WTC11 (cell line): ENCODE results near the gene RBM15. TPM values are rescaled to one million over a fixed set of nuclear protein-coding genes. Genes with fewer than 3 reads are reported as not detected.

ENCODE experiments used
- ATAC-seq: fragments of 200-7000 bp; cut with Tn5 transposase; 2 replicates; pipeline ENCODE4 v1.10.0; 2021; ENCODE audit warnings: mild to moderate bottlenecking, moderate library complexity
- CTCF ChIA-PET: fragments of 300-600 bp; sonication (Branson Sonifier 250); formaldehyde crosslinking; loops from one replicate; lab custom pipeline; 2021; ENCODE audit warnings: antibody characterized with exemption; lab: Charles Lee
- POLR2A ChIA-PET: fragments of 350-600 bp; sonication (Branson Sonifier 250); formaldehyde crosslinking; loops from one replicate; lab custom pipeline; 2021; ENCODE audit warnings: antibody characterized with exemption; lab: Charles Lee
- DNase-seq: peaks from one replicate; pipeline ENCODE4 v3.0.0; 2021; ENCODE audit warnings: low spot score
- H3K27ac Mint-ChIP-seq: 2 replicates; pipeline ENCODE4 v1.8.0; 2021; ENCODE audit warnings: mixed read lengths
- H3K27me3 Mint-ChIP-seq: 2 replicates; pipeline ENCODE4 v1.8.0; 2021; ENCODE audit warnings: low read depth, mild to moderate bottlenecking, moderate library complexity, mixed read lengths
- H3K36me3 Mint-ChIP-seq: 2 replicates; pipeline ENCODE4 v1.8.0; 2021; ENCODE audit warnings: mixed read lengths
- H3K4me1 Mint-ChIP-seq: 2 replicates; pipeline ENCODE4 v1.8.0; 2022; ENCODE audit warnings: mixed read lengths
- H3K4me3 Mint-ChIP-seq: 2 replicates; pipeline ENCODE4 v1.8.0; 2021; ENCODE audit warnings: mild to moderate bottlenecking, moderate library complexity, mixed read lengths
- H3K9me3 Mint-ChIP-seq: 2 replicates; pipeline ENCODE4 v1.8.0; 2021; ENCODE audit warnings: mixed read lengths
- ATF1 ChIP-seq: sonication (generic); formaldehyde crosslinking; IDR thresholded peaks from 2 replicates; pipeline ENCODE4 v1.8.1; 2023; ENCODE audit warnings: mild to moderate bottlenecking, moderate library complexity, missing genetic modification reagents
- EMX1 ChIP-seq: fragments of 250-450 bp; sonication (Bioruptor Pico); IDR thresholded peaks from 2 replicates; pipeline ENCODE4 v1.8.0; 2021; ENCODE audit warnings: mild to moderate bottlenecking
- ESRRA ChIP-seq: sonication (generic); formaldehyde crosslinking; IDR thresholded peaks from 2 replicates; pipeline ENCODE4 v1.8.1; 2022; ENCODE audit warnings: mild to moderate bottlenecking, missing genetic modification reagents, borderline replicate concordance
- FOXK1 ChIP-seq: sonication (generic); formaldehyde crosslinking; IDR thresholded peaks from 2 replicates; pipeline ENCODE4 v1.8.0; 2022; ENCODE audit warnings: mild to moderate bottlenecking, moderate library complexity, missing genetic modification reagents
- NR2C2 ChIP-seq: sonication (generic); formaldehyde crosslinking; IDR thresholded peaks from 2 replicates; pipeline ENCODE4 v1.8.0; 2022; ENCODE audit warnings: mild to moderate bottlenecking, missing genetic modification reagents
- OVOL2 ChIP-seq: fragments of 250-450 bp; sonication (Bioruptor Pico); IDR thresholded peaks from 2 replicates; pipeline ENCODE4 v1.9.0; 2021; ENCODE audit warnings: mild to moderate bottlenecking, borderline replicate concordance
- PREB ChIP-seq: sonication (generic); formaldehyde crosslinking; IDR thresholded peaks from 2 replicates; pipeline ENCODE4 v1.8.1; 2022; ENCODE audit warnings: mild to moderate bottlenecking, missing genetic modification reagents, moderate library complexity, borderline replicate concordance
- SMAD3 ChIP-seq: sonication (generic); formaldehyde crosslinking; IDR thresholded peaks from 2 replicates; pipeline ENCODE4 v1.8.0; 2022; ENCODE audit warnings: missing genetic modification reagents, mild to moderate bottlenecking, borderline replicate concordance
- SMAD4 ChIP-seq: sonication (generic); formaldehyde crosslinking; IDR thresholded peaks from 2 replicates; pipeline ENCODE4 v1.8.0; 2022; ENCODE audit warnings: mild to moderate bottlenecking, missing genetic modification reagents
- TEAD4 ChIP-seq: sonication (generic); formaldehyde crosslinking; IDR thresholded peaks from 2 replicates; pipeline ENCODE4 v1.8.0; 2022; ENCODE audit warnings: mild to moderate bottlenecking, missing genetic modification reagents
- ZNF425 ChIP-seq: fragments of 250-450 bp; sonication (Bioruptor Pico); conservative IDR thresholded peaks from 2 replicates; pipeline ENCODE4 v1.9.0; 2021; ENCODE audit warnings: mild to moderate bottlenecking
- ZNF532 ChIP-seq: fragments of 250-450 bp; sonication (Bioruptor Pico); IDR thresholded peaks from 2 replicates; pipeline ENCODE4 v1.9.0; 2021; ENCODE audit warnings: mild to moderate bottlenecking, borderline replicate concordance
- total RNA-seq: library from RNA; stranded (reverse); gene quantifications from 3 replicates; pipeline ENCODE4 v1.2.3, GENCODE V29; 2021
- TF ChIP-seq, protein P1 (sequence below): fragments of 200-600 bp; IDR thresholded peaks from 2 replicates; pipeline ENCODE4 v1.8.0; 2022; ENCODE audit warnings: antibody characterized with exemption
- TF ChIP-seq, protein P2 (sequence below): sonication (generic); formaldehyde crosslinking; IDR thresholded peaks from 2 replicates; pipeline ENCODE4 v1.8.0; 2022; ENCODE audit warnings: mild to moderate bottlenecking, missing genetic modification reagents

Gene RBM15
- total RNA-seq, 1 experiment from 2014 or later: 50.6 TPM

GRCh38 chr1:110292031-110292741 lies 47.0 kb upstream of the RBM15 start:
- H3K27me3 Mint-ChIP-seq: no peaks in the 10 kb centered on the region; the same call in 1 of the 2 replicates
- no peaks in the 10 kb centered on the region for H3K36me3 Mint-ChIP-seq
- ChIA-PET POLR2A (no interaction called here), CTCF (interaction anchor here (1.0 to 5.5 kb wide), 7 partner anchors 12 to 163 kb away, joined by 3 to 34 read pairs (median 6); partner anchors contain the start of gene KCNC4)
- ATAC-seq (no peak), DNase-seq (no peak)
- no peaks in the 10 kb centered on the region for H3K9me3 Mint-ChIP-seq
- H3K4me3 Mint-ChIP-seq: no peak overlapping the region
- H3K27ac Mint-ChIP-seq: no peak overlapping the region
- TF ChIP-seq SMAD4: no peak
- no peak for TF ChIP-seq SMAD3
- TF ChIP-seq, protein P1, sequence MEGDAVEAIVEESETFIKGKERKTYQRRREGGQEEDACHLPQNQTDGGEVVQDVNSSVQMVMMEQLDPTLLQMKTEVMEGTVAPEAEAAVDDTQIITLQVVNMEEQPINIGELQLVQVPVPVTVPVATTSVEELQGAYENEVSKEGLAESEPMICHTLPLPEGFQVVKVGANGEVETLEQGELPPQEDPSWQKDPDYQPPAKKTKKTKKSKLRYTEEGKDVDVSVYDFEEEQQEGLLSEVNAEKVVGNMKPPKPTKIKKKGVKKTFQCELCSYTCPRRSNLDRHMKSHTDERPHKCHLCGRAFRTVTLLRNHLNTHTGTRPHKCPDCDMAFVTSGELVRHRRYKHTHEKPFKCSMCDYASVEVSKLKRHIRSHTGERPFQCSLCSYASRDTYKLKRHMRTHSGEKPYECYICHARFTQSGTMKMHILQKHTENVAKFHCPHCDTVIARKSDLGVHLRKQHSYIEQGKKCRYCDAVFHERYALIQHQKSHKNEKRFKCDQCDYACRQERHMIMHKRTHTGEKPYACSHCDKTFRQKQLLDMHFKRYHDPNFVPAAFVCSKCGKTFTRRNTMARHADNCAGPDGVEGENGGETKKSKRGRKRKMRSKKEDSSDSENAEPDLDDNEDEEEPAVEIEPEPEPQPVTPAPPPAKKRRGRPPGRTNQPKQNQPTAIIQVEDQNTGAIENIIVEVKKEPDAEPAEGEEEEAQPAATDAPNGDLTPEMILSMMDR: no peak
- TF ChIP-seq FOXK1 (CRISPR knock-in tag): no peak
- no peak for TF ChIP-seq ATF1 (CRISPR knock-in tag)
- TF ChIP-seq PREB (CRISPR knock-in tag): no peak
- no peak for TF ChIP-seq OVOL2 (CRISPR knock-in tag)
- TF ChIP-seq ESRRA (CRISPR knock-in tag): no peak
- TF ChIP-seq EMX1 (CRISPR knock-in tag): no peak
- no peak for TF ChIP-seq ZNF532 (CRISPR knock-in tag)
- TF ChIP-seq, protein P2, sequence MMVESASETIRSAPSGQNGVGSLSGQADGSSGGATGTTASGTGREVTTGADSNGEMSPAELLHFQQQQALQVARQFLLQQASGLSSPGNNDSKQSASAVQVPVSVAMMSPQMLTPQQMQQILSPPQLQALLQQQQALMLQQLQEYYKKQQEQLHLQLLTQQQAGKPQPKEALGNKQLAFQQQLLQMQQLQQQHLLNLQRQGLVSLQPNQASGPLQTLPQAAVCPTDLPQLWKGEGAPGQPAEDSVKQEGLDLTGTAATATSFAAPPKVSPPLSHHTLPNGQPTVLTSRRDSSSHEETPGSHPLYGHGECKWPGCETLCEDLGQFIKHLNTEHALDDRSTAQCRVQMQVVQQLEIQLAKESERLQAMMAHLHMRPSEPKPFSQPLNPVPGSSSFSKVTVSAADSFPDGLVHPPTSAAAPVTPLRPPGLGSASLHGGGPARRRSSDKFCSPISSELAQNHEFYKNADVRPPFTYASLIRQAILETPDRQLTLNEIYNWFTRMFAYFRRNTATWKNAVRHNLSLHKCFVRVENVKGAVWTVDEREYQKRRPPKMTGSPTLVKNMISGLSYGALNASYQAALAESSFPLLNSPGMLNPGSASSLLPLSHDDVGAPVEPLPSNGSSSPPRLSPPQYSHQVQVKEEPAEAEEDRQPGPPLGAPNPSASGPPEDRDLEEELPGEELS (CRISPR knock-in tag): no peak
- TF ChIP-seq ZNF425: no peak
- TF ChIP-seq NR2C2 (CRISPR knock-in tag): no peak
- no peak for TF ChIP-seq TEAD4 (CRISPR knock-in tag)
- peaks cover 12% of the 10 kb centered on the region for H3K4me1 Mint-ChIP-seq
